ENCODE results near the gene AFF3. TPM values are rescaled to one million over a fixed set of nuclear protein-coding genes. Genes with fewer than 3 reads are reported as not detected.

Gene AFF3
- total RNA-seq, 1 experiment from 2014 or later: 4.2 TPM

GRCh38 chr2:100062336-100062735 is 80.1 kb downstream of the AFF3 start:
- DNase-seq (ENCODE audit: low read depth, low spot score): no peak
- in situ Hi-C loops (cut with HindIII; ENCODE audit: low pct_unique_long_range_greater_than_20kb, low sequenced_read_pairs): no loop called here

GRCh38 chr2:100060875-100061274 is 81.5 kb downstream of the AFF3 start:
- DNase-seq (ENCODE audit: low read depth, low spot score): no peak
- in situ Hi-C loops (cut with HindIII; ENCODE audit: low pct_unique_long_range_greater_than_20kb, low sequenced_read_pairs): no loop called here

- no peak for DNase-seq (ENCODE audit: low read depth, low spot score)
- in situ Hi-C loops (cut with HindIII; ENCODE audit: low pct_unique_long_range_greater_than_20kb, low sequenced_read_pairs): no loop called here
Observed at GRCh38 chr2:100059638-100060037, 82.8 kb downstream of the AFF3 start.

- no peak for DNase-seq (ENCODE audit: low read depth, low spot score)
- in situ Hi-C loops (cut with HindIII; ENCODE audit: low pct_unique_long_range_greater_than_20kb, low sequenced_read_pairs): no loop called here
Observed at GRCh38 chr2:100057901-100058261, 84.5 kb downstream of the AFF3 start.

GRCh38 chr2:100054426-100054825 is 88.0 kb downstream of the AFF3 start:
- in situ Hi-C loops (cut with HindIII; ENCODE audit: low pct_unique_long_range_greater_than_20kb, low sequenced_read_pairs): no loop called here
- DNase-seq (ENCODE audit: low read depth, low spot score): no peak

- in situ Hi-C loops (cut with HindIII; ENCODE audit: low pct_unique_long_range_greater_than_20kb, low sequenced_read_pairs): no loop called here
- DNase-seq (ENCODE audit: low read depth, low spot score): no peak
Observed at GRCh38 chr2:100053087-100053885, 89.1 kb downstream of the AFF3 start.

- in situ Hi-C loops (cut with HindIII; ENCODE audit: low pct_unique_long_range_greater_than_20kb, low sequenced_read_pairs): no loop called here
- DNase-seq (ENCODE audit: low read depth, low spot score): no peak
Observed at GRCh38 chr2:100052650-100053049, 89.7 kb downstream of the AFF3 start.

GRCh38 chr2:100051253-100051652 is 91.1 kb downstream of the AFF3 start:
- DNase-seq (ENCODE audit: low read depth, low spot score): no peak
- in situ Hi-C loops (cut with HindIII; ENCODE audit: low pct_unique_long_range_greater_than_20kb, low sequenced_read_pairs): no loop called here

- no peak for DNase-seq (ENCODE audit: low read depth, low spot score)
- in situ Hi-C loops (cut with HindIII; ENCODE audit: low pct_unique_long_range_greater_than_20kb, low sequenced_read_pairs): no loop called here
Observed at GRCh38 chr2:100050685-100051084, 91.7 kb downstream of the AFF3 start.

- in situ Hi-C loops (cut with HindIII; ENCODE audit: low pct_unique_long_range_greater_than_20kb, low sequenced_read_pairs): no loop called here
- no peak for DNase-seq (ENCODE audit: low read depth, low spot score)
Observed at GRCh38 chr2:100046961-100047947, 95.1 kb downstream of the AFF3 start.

- in situ Hi-C loops (cut with HindIII; ENCODE audit: low pct_unique_long_range_greater_than_20kb, low sequenced_read_pairs): no loop called here
- DNase-seq (ENCODE audit: low read depth, low spot score): no peak
Observed at GRCh38 chr2:100045000-100045399, 97.4 kb downstream of the AFF3 start.

GRCh38 chr2:100043891-100044255 is 98.5 kb downstream of the AFF3 start:
- DNase-seq (ENCODE audit: low read depth, low spot score): no peak
- in situ Hi-C loops (cut with HindIII; ENCODE audit: low pct_unique_long_range_greater_than_20kb, low sequenced_read_pairs): no loop called here

GRCh38 chr2:100043081-100043890 is 99.1 kb downstream of the AFF3 start:
- in situ Hi-C loops (cut with HindIII; ENCODE audit: low pct_unique_long_range_greater_than_20kb, low sequenced_read_pairs): no loop called here
- DNase-seq (ENCODE audit: low read depth, low spot score): peak; percentile 91

- in situ Hi-C loops (cut with HindIII; ENCODE audit: low pct_unique_long_range_greater_than_20kb, low sequenced_read_pairs): no loop called here
Observed at GRCh38 chr2:100042562-100042961, 99.8 kb downstream of the AFF3 start.

GRCh38 chr2:100041946-100042345 is 100.4 kb downstream of the AFF3 start:
- in situ Hi-C loops (cut with HindIII; ENCODE audit: low pct_unique_long_range_greater_than_20kb, low sequenced_read_pairs): no loop called here
- DNase-seq (ENCODE audit: low read depth, low spot score): no peak

More at GRCh38 chr2:100042562-100042961, 99.8 kb downstream of the AFF3 start:
- DNase-seq (ENCODE audit: low read depth, low spot score): no peak

- DNase-seq (ENCODE audit: low read depth, low spot score): no peak
- in situ Hi-C loops (cut with HindIII; ENCODE audit: low pct_unique_long_range_greater_than_20kb, low sequenced_read_pairs): no loop called here
Observed at GRCh38 chr2:100041385-100041784, 101.0 kb downstream of the AFF3 start.

GRCh38 chr2:100040906-100041305 is 101.5 kb downstream of the AFF3 start:
- in situ Hi-C loops (cut with HindIII; ENCODE audit: low pct_unique_long_range_greater_than_20kb, low sequenced_read_pairs): no loop called here
- no peak for DNase-seq (ENCODE audit: low read depth, low spot score)

All from SK-MEL-5 (cell line).